NCI-H345 treated with DMSO at 0.1 percent for 48 hours (cell line): ENCODE data around the gene LCLAT1.

ENCODE experiments used
- DNase-seq: peaks from one replicate; lab custom pipeline; 2025; ENCODE audit not compliant: unreplicated experiment; lab: John Stamatoyannopoulos, UW

LCLAT1 gene

DNA sequence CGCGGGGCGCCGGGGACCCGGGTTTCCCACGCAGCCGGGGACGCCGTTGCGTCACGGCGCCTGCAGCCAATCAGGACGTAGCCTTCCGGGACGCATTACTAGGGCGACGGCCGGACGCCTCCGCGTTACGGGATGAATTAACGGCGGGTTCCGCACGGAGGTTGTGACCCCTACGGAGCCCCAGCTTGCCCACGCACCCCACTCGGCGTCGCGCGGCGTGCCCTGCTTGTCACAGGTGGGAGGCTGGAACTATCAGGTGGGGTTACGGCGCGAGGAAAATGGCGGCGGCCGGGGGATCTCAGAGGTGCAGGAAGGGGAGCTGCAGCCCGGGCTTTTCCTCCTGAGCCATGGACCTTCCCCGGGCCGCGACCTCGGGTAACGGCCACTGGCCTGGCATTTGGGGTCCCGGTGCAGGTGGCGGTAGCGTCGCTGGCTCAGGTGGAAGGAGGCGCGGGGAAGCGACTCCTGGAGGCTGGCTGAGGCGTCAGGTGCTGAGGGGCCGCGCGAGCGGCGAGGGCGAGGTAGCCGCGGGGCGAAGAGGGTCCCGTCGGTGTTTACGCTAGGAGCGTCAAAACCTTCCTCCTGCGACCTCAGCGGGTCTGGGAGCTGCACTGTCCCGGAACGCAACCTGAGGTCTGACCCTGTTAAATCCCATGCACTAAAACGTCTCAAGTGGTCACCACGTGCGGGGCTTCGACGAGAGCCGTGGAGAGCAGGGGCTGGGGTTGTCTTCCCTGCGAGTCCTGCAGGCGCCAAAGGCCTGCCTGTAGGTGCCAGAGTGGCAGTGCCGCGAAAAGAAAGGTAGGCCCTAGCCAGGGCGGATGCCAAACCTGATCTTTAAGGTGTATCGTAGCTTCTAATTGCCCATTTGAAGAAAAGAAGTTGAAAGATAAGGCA lies at the start of gene LCLAT1:
Gene LCLAT1, plus strand, starts transcription at position 98 of the 897 bp plus-strand sequence. CDS start 78,345 bp downstream, outside the sequence.
- DNase-seq = peak; percentile 61

DNA sequence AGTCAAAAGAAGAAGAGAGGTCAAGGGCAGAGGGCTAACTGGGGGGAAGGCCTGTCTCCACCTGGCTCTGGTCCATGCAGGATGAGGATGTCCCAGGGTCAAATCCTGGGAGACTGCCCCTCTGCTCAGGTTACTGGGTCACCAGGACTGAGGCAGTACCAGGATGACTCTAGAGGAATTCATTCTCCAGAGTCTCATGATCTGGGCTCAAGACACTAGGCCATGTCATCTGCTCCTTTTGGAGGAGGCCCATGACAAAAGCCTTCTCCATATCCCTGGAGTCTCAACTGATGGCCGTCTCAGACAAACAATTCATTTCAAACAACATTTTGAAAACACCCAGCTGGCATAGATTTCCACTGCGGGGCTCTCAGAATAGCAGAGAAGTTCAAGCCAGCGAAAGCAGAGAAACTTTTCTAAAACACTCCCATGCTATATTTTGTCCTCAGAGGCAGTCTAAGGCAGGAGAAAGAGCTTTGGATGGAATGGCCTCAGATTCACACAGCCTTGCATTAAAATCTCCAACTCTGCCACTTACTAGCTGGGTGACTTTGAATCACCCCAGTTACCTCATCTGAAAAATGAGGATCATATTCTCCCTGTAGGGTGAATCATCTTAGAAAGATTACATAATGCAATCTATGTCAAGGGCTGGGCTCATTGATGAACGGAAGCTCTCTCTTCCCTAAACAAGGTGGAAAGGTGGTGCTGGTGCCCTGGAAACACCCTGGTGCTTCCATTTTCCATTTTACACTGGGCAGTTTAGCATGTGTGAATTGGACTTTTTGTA lies 48.8 kb upstream of the LCLAT1 start:
- DNase-seq = no peak

DNA sequence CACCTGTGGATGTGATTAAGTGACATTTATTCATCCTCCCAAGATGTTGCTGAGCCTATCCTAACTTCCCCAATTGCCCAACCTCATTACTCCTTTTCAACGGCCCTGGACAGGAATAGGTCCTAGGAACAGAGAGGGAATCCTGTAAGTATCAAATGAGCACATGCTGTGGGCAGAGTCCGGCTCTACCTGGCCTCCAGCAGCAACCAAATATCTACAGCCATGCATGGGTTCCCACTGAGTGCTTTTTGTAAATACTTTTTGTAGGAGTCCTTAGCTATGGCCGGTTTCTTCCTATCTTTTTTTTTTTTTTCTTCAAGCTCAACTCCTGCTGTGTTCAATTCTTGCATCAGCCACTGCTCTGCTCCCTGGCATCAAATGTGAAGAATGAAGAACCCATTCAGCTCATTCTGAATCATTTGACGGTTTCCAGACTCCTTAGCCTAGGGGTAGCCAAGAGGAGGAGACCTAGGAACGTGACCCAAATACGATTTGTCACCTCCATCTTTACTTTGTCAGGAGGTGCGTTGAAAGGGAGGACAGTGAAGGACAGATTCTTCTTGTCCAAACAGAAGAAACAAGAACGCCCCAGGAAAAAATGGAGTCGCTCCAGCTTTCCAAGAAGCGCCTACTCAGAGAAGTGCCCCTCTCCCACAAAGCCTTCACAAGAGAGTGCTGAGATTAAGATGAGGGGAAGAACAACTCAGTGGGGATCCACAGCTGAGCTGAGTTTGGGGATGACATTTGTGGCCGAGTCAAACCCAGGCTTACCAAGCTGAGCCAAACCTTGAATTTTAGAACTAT lies 46.7 kb upstream of the LCLAT1 start:
- no peak for DNase-seq

DNA sequence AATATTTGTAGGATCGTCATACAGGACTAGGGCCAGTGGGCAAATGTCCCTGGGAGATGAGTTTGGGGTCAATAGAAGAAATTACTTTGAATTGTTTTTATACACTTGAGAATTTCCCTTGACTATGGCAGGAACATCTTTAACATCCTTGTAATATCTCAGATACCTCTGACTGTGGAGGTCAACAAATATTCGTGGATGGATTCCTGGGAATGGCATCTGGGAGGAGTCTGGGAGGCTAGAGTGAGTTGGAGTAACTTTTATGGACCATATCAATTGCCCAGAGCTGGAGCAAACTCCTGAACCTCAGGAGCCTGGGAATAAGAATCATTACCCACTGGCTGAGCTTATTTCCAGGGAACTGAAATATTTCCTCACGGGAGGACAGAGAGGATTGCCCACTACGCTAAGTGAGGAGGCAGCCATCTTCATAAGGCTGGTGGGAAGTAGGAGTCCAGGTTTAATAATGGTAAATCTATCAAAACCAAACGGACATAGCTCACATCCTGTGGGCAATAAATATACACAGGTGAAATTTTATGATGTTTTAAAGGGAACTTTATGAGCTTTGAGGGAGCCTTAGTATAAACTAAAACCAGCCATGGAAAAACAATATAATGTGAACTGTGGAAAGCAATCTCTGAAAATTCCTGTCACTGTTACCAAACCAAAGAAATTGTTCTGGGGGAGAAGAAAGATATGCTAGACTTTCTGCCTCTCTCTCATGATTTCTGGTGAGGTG lies 44.4 kb upstream of the LCLAT1 start:
- no peak for DNase-seq

DNA sequence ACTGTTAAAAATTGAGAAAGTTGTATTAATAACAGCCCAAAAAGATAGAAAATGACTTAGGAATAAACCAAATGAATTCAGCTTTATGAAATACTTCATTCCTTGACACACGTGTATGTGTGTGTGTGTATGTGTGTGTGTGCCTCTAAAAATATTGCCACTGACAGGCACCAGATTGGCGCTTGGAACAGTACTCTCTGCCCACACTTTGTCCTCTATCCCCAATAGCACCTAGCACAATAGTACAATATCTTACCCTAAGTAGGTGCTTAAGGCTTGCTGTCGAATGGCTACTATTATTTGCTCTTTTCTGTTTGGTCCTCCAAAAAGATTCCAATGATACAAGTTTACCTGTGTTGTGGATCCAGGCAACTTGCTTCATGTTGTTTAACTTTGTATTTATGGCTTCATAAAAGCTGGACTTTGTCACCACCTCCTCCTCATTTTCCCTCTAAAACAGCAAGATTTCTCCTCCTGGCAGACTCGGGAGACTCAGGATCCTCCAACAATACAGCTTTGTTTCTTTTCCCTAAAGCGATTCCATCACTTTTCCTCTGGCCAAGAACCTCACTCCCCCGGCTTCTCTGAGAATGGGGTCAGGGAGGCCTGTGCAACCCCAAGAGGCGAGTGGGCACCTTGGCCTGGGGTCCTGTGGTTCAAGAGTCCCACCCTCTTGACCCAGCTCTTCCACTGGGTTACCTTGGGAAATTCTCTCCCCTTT lies 43.3 kb upstream of the LCLAT1 start:
- no peak for DNase-seq

DNA sequence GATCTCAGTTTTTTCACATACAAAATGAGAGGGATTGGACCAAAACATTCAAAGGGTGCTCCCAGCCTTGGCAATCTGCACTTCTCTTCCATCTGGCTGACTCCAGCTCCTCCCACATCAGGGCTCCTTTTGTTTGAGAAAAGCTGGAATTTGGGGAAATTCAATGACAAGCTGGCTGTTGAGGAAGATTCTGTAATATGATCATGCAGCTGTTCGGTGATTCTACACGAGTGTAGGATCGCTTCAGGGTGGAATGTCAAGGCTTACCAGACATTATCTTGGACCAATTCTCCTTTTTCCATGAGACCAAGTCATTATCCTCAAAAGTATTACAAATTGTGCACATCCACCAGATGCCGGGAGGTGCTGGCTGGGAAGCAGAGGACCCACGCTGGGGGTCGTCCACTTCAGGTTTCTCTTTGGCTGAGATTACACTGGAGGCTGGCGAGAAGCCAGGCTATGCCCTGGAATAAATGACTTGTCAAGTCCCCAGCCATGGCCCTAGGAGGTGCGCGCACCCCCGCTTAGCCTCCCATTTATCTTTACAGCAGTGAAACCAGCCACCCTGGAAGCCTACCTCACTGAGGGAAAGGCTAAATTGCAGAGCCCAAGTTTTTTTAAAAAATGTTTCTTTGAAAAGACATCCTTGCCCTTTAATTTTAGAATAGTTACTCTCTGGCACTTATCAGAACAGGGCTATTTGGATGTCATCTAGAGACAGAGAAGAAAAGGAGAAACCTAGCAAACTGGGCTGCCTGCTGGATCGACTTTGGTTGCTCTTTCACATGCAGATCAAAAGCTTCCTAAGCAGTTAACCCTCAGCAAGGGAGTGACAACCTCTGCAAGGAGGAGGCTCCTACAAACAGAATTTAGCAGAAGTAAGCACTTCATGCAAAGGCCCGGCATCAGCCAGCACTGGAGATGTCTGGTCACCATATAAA lies 42.5 kb upstream of the LCLAT1 start:
- peak; percentile 14 for DNase-seq

DNA sequence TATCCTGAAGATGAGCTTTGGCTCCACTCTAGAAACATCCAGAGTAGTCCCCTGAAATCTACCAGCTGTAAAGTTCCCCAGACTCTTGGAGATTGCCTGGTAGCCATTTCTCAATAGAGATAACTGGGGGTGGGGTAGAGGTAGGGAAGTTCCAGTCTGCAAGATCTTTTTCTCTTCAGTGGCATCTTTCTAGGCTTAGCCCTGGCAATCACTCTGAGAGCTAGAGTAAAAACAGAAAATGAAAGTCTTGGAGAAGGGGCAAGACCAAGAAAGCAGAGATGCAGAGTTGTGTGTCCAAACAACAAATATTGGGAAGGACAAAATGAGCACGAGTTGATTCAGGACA lies 41.8 kb upstream of the LCLAT1 start:
- DNase-seq = no peak

DNA sequence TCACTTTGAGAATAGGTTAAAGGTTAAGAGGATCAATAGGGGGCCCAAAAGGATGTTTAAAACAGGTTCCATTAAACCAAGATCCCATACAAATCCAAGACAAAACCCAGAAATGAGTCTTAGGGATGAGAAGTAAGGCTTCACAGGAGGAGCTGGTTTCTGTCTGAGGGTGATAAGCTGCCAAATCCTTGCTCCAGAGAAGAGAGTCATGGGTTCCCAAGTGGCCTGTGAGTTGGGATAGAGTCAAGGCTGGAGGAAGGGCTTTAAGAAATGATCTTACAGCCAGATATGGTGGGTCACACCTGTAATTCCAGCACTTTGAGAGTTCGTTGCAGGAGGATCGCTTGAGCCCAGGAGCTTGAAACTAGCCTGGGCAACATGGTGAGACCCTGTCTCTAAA lies 40.2 kb upstream of the LCLAT1 start:
- DNase-seq = no peak

DNA sequence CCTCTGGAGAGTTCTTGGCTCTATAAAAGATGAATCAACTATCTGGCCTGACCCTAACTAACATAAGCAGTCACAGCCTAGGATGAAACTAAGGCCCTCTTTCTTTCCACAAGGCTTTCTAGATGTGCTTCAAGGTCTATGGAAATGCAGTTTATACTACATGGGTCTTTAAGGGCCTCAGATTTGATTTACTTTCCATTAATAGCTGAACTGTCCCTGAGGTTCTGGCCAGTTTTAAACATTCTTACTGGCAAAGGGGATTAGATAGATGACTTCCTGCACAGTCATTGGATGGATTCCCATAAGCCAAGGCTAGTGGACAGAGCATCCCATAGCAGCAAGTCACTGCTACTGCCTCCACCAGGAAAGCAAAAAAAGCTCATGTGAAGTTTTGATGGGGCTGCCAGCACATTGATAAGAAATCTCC lies 38.1 kb upstream of the LCLAT1 start:
- DNase-seq = no peak

DNA sequence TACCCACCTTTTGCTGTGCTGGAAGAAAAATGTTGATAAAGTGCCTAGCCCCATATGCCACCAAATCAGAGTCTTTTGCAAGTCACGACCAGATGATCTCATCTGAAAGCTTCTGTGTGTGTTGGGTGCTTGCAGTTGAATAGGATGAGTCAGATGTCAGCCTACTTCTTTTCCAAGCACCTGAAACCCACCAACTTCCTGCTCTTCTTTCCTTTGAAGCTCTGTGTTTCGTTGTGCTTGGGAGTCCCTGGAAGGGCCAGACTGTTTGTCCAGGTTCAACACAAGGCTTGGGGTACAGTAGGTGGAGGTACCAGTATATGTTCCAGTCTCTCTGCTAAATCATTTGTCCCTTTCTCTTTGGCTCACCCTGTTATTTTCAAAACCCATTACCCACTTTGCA lies 36.8 kb upstream of the LCLAT1 start:
- DNase-seq = no peak

DNA sequence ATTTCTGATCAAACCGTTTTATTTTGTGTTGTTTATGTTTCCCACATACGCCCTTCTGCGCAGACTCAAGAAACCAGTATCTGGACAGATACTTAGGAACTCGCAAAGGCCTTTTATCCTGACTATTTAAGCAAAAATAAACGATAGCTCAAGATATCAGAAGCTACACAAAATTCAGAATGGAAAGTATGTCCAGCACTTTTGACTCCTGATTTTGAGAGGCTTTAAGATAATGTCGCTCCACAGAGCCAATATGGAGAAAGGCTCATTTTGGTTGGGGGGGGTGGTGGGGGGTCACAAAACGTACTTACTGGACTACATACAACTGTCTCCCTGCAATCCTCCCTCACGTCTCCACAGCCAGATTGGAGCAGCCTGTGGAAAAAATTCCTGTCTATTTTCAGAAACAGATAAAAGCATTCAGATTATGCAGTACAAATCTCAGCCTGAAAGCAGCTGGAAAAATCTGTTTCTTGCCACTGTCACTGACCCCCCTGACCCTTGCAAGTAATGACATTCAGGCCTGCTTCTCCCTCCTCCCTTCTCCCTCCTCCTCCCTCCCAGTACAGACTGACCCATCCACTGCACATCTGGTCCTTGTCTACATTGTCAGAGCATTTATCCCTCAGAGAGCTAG lies 34.9 kb upstream of the LCLAT1 start:
- no peak for DNase-seq

DNA sequence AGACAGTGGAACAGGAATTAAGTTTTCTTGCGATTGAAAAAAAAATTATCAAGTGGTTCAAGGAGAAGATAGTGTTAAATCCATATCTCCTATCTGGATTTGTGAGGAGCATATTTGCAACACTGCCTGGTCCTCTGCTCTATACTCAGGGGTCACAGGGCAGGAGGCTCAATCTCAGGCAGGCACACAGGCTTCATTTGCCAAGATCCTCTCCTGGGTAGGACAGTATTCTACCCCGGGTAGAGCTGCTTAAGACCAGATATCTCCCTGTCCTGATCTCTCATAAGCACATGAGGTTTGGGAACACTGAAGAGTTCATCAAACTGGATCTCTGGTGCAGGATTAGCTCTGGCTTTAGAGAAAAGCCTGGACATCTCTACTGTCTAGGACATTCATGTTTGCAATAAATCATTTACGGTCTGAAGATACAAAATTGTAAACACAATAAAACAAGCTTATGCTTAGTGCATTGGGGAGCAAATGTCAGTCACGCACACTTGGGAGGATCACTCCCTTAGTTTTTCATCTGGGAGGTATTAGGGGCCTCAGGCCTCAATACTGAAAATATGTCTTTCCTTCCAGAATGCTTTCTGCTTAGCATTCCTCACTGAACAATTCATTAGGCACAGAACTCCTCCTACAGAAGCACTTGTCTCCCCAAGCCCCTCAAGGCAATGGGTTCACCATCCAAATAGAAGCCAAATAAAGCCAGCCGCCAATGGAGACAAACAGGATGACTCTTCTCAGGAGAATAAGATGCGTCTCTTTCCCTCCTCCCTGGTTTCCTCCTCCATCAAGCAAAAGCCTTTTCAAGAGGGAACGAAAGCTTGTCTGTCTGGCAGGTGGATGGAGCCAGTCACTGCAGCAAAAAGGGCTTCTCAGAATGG lies 34.1 kb upstream of the LCLAT1 start:
- DNase-seq = no peak

DNA sequence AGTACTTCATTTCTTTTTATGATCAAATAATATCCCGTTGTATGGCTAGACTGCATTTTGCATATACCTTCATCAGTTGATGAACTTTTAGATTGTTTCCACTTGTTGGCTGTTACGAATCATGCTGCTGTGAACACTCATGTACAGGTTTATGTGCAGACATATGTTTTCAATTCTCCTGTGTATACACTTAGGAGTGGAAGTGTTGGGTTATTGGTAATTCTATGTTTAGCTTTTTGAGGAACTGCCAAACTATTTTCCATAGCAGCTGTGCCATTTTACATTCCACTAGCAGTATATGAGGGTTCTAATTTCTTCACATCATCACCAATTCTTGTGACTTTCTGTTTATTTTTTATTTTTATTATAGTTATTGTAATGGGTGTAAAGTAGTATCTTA lies 32.1 kb upstream of the LCLAT1 start:
- DNase-seq = no peak

DNA sequence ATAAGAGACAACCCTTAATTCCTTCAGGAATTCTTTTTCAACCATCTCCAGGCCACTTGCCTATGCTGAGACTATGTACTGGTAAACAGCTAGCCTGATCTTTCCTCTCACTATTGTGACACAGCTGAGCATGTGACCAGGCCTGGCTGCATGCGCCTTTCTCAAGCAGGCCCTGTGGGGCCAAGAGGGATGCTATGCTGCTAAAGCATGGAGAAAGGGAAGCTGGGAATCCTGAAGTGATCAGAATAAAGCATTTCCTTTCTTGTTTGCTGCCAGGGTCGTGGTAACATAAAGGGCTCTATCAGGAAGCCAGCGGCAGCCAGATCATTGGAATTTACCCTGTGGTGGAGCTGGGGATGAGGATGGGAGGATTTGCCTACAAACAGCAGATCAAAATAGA lies 29.8 kb upstream of the LCLAT1 start:
- DNase-seq = no peak

DNA sequence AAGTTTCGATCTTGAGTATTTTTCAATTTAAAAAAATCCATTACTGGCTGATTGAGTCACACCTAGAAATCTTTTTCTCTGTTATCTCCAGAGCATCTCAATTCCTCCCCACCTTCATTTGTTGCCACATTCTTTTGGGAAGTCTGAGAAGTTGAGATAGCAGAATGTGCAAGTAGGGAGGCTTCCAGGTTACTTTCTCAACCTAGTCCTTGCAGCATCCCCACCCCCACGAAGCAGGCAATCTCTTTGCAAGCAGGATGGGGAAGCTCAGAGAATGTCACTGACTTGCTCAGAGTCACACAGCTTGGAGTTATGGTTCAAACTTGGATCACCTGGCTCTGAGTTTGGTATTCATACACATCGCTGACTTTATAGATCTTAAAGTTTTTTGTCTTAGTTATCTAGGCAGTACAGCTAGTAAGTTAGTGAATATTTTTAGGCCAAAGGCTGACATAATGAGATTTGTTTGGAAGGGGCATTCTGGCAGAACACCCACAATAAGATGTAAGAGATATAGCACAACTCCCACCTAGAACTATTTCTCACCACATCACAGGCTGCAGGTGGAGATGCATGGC lies 25.9 kb upstream of the LCLAT1 start:
- no peak for DNase-seq

DNA sequence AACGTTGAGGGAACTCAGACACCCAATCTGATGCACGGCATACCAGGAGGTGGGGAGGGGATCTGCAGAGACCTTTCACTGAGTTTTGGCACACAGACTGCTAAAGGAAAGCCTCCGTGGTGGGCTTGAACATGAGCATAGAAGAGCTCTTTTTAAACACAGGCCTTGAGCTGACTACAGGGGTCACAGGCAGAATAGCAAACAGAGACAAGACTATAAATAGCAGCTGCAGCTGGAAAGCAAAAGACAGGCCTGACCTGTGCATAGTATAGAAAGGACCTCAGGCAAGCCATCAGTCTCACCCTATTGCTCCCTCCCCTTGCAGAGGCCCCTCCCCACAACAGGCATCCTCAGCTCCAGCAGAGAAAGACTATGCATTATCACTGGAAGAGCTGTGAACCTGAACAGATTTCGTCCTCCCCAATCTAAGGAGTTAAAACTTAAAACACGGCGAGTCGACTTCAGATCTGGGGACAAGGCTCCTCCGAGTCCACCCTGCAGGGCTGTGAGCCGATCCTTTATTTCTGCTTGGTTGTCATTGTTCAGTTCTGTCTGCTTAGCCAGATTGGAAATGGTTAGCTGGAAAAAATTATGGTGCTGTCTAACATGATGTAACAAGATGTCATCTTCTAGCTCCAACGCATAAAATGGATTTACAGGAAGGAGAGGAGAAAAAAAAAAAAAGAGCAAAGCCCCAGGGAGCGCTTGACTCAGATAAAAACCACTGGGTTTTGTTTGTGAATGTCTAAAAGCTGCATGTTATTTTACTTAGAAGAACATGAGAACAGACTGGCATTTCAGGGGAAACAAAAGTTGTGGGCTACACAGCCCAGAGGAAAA lies 25.2 kb upstream of the LCLAT1 start:
- DNase-seq = peak; percentile 59
